HT-29 (cell line): Measurements from ENCODE around the gene HAPLN2. TPM values are rescaled to one million over a fixed set of nuclear protein-coding genes. Genes with fewer than 3 reads are reported as not detected.
A peak's percentile ranks its signal among the peaks of the same experiment; 100 is the strongest.
"Not testable (repeated sequence)": the region's sequence is repeated elsewhere in the genome, so short reads cannot be mapped to it uniquely, and the experiment has no call there.

Experiments used
- DNase-seq: peaks from one replicate; pipeline ENCODE4 v3.0.0-alpha.2; 2015; ENCODE audit warnings: low spot score
- total RNA-seq: library from RNA; depleted of rRNA; stranded (reverse); fragments of >200 nt; shearing (Covaris generic); gene quantifications from 2 replicates; pipeline ENCODE4 v1.2.3, GENCODE V29; 2014; rRNA removed

HAPLN2 gene
- 0.10 TPM in 1 of 2 replicates, not detected in the other for total RNA-seq

DNA sequence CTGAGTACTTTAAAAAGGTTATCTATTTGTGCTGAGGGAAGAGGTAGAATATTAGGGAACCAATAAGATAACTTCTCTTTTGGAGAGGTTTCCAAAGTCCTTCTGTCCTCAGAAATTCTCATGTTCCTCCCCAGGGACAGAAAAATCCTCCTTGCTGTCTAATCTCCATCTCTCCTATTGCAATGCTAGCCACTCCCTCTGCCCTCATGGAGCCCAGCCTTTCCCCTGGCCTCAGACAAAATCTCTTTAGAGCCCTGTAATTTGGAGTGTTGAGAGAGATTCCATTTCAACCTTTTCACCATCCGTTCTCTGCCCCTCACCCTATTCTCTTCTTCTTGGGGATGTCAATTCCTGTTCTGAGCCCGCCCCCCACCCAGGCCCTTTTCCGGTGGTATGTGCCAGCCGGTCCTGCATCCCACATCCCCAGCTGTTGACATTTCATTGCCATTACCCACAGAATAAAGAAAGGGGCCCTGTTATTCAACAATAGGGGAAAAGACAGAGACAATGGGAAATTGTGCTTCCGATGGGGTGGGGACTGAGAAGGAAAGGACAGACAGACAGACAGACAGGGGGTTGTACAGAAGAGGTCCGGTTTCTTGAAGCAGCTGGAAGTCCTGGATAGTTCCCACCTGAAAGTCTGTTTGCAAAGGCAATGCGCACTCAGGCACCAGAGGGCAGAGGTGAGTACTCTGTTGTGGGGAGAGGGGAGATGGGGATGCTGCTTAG is at the start of gene HAPLN2:
HAPLN2 (plus strand) TSS at position 563 of the 729 bp plus-strand sequence. CDS start 4,076 bp downstream, outside the sequence.
- DNase-seq = peak; percentile 43

DNA sequence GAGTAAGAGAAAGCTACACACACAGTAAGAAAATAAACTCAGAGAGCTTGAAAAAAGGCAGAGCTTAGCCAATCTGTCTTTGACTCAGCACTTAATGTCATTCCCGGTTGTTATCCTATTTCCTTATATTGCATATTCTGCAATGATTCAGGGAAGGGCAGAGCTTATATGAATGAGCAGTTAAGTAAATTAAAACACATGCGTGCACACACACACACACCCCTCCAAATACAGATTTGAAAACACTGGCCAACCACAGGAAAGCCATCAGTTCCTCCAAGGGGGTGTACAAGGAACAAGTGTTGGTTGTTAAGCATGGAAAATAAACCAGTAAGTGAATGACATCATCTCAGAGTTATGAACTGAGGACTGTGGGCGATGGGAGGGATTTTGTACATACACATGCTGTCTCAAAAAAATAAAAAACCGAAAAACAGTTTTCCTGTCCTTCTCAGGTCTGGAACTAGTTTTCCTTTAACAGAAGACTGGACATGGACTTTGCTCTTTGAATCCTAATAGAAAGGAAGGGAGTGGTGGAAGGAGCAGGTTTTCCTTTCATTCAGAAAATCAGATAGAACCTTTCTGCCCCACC is 47.9 kb upstream of the HAPLN2 start:
- DNase-seq = peak; percentile 68

DNA sequence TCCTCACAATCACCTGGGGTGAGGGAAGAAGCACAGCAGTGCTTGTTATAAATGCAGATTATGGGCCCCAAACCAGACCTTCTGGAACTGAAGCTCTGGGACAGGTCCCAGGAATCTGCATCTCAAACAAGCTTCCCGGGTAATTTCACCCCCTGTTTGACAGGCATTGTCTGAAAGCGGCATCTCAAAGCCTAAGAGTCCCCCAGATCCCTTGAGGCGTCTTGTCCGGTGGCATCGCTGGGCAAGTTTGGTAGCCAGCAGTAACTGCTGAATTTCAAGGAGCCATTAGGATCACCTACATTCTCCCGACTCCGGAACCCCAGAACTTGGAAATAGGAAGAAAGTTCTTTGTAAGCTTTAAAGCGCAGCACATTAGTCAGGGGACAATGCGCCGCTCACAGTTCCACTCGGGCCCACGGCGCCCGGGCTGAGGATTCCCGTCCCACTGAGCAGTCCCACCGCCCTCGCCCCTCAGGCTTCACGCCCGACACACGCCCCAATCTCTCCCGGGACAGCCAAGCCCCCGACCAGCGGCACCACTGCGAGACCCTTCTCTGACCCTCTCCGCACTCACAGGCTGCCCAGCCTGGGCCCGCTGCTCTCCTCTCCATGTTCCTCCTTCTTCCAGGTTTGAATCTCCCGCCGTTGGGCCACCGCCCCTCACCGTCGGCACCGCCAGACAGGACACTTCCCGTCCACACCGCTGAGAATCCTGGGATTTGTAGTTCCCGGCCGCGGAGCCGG is 47.1 kb upstream of the HAPLN2 start, which contains the start of gene IQGAP3:
IQGAP3 (minus strand) TSS at position 647 of the 744 bp plus-strand sequence; CDS start at position 611, 36 bp downstream.
- DNase-seq = peak; percentile 92

DNA sequence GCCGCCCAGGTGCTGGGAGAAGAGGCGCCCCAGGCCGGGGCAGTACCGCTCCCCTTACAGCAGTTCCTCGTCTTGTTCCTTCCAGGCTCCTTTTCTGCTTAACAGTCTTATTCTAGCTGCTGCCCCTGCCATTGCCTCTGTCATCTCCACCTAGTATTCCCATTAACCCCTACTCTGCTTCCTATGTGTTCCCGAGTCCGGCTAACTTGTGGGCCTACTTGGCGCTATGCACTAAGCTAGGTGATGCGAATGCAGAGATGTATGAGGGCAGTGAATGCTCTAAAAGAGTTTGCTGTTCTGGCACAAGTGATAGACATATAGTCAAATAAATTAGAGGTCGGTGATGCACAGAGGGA is 46.6 kb upstream of the HAPLN2 start:
- no peak for DNase-seq

DNA sequence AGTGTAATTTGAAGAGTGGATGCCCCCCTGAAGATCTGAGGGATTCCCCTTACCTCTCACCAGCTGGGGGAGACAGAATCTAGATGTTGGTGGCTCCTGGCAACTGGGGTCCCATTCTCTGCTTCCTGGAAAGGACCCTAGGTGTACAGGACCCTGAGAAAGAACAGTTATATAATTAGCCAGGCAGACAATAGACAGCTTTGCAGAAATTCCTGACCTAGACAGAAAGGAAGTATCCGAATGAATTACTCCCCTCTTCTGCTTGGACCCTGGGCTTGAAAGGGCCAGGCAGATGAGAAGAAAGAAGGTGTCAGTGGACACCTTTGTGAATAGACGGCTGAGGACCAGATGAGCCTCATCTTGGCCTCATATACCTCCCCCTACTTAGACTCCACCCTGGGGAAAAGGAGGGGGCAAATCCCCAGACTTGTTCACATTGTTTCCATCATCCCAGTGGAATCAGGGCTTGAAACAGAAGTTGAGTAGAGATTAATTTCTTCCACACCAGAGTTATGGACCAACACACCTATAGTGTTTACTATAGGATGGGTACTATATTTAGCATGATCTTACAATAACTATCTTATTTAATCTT is 45.1 kb upstream of the HAPLN2 start:
- no peak for DNase-seq

DNA sequence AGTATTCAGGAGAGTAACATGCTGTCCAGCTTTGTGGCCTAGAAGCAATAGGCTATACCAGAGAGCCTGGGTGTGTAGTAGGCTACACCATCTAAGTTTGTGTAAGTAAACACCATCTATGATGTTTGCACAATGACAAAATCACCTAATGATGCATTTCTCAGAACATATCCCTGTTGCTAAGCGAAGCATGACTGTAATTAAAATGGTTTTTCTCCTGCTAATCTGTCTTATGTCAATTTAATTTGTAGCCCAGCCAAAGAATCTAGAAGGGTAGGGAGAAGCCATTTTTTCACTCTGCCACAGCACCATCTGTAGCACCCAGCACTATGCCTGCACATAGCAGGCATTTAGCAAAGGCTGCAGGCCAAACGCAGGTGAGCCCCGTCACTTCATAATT is 41.7 kb upstream of the HAPLN2 start:
- DNase-seq = no peak

DNA sequence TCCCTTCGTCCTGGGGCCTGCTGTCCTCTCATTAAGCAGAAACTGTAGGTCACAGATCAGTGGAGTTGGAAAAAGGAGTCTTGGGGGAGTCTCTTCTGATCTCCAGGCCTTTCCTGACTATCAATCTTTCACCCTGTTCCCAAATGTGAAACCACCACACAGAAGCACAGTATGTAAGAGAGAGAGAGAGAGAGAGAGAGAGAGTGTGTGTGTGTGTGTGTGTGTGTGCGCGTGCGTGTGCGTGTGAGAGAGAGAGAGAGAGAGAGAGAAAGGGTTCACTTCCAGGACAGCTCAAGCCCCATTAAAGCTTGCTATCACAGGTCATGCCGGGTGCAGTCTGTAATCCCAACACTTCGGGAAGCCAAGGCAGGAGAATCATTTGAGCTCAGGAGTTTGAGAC is 41.2 kb upstream of the HAPLN2 start:
- DNase-seq = no peak

DNA sequence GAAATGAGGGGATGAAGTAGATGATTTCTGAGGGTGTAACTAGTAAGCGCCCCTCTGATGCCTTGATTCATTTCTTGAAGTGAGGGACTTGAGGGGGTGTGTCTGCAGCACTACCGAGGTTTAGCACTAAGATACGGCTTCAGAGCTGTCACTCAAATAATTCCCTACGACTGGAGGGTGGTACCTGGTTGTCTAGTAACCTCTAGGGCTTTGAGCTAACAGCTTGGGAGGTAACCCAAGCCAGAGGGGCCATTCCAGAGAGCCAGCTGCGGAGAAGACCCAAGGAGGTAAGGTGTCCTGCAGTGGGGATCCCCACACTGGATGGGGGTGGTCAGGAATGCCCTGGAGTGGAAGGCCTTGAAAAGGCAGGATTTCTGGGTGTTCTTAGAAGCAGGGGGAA is 39.7 kb upstream of the HAPLN2 start, which contains the start of gene TTC24:
TTC24 (plus strand) TSS at position 252 of the 400 bp plus-strand sequence. CDS start 1,642 bp downstream, outside the sequence.
- no peak for DNase-seq

DNA sequence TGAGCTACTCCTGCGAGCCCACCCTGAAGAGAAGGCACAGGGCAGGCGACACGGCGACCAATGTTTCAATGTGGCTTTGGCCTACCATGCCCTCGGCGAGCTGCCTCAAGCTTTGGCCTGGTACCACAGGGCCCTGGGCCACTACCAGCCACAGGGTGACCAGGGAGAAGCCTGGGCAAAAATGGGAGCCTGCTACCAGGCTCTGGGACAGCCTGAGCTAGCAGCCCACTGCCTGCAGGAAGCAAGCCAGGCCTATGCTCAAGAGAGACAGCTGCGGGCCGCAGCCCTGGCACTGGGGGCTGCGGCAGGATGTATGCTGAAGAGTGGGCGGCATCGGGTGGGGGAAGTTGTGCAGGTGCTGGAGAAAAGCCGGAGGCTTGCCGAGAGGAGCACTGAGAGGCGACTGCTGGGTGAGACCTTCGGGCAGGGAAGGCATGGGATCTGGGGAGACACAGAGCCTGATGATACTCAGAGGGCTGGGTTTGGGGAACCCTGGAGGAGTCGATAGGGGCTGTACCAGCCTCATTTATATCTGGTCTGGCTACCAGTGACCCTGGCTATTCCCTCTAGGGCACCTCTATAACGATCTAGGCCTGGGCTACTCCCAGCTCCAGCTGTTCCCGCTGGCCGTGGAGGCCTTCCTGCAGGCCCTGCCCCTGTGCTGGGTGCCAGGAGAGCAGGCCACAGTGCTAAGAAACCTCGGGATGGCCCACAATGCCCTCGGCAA is 37.4 kb upstream of the HAPLN2 start:
- DNase-seq = no peak

DNA sequence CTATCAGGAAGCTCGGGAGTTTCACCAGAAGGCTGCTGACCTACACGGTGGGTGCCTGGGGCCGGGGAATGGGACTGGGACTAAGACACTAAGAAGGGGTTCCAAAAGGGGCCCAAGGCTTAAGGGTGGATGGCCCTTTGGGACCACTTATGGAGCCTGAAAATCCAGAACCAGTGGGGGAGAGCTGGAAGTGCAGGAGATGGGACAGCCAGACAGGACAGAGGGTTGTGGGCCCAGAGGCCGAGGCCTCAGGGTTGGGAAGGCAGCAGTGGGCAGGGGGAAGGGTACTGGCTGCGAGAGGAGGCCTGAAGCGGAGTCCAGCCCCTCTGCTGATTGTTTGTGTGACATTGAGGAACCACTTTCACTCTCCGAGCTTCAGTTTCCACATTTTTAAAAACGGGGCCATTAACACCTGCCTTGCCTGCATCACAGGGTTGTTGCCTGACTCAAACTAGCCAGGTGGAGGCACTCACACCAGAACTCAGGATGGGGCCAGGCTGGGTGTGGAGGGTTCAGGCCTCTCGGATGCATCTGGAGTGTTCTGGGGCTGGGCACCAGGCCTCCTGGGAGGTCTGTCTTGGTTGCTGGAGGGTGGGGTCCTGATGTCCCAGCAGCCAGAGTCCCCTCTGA is 36.7 kb upstream of the HAPLN2 start:
- no peak for DNase-seq

DNA sequence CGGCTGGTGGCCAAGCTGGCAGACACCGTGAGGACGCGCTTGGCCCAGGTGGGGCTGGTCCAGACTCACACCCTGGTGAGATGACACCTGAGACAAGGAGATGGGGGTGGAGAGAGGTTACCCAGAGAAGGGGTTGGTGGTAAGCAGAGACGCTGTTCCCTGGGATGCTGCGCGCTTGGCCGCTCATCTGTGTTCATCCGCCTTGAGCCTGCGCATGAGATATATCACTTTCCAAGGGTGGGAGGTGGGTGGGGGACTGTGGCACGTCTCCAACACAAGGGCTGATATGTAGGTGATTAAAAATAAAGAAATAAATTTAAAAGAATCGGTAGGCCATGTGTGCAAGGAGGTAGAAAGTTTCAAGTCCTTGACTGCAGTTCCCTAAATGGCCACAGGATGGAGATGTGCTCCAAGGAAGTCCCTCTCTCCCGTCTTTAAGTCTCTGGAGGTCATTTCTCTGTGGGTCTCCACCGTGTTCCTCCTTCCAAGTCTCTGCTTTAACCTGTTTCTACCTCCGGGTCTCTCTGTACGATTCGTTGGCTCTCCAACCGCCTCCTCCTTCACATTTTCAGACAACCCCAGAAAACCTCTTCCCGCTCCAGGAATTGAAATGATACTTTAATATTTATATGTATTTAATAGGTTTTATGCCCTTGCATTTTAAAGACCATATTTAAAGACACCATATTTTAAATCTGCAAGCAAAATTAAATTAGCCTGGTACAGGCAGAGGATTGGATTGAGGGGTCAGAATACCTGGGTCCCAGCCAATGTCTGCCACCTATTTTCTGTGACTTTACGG is 35.2 kb upstream of the HAPLN2 start:
- peak; percentile 90 for DNase-seq

DNA sequence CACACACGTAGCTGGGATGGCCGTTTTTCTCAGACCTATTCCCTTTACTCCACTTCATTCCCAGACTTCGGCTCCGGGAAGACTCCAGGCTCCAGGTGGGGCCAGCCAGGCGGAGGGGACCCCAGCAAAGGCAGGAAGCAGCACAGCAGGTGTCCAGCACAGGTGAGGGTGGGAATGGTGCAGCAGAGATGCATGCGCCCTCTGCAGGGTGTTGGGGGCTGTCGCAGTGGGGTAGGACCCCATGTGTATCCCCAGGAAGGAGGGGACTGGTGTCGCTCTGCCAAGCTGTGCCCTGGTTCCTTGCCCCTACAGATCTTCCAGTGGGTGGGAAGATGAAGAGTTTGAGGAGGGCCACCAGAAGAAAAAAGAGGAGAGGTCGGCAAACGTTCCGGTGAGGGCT is 34.4 kb upstream of the HAPLN2 start:
- peak; percentile 38 for DNase-seq

DNA sequence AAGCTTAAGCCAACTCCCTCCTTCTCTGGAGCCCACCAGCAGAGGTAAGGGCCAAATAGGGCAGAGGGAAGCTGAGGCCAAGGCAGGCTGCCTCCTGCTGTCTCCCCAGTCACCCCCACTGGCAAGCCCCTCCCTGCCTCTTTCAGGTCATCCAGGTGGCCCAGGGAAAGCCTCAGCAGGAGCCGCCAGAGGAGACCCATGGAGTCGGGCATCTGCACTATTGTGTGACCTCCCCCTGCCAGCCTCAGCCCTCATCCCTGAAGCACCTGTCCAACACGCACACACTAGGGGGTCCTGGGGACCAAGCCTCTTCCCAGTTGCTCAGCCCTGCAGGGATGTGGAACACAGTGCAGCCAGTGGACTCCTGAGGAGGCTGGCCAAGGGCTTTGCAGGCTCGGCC is 32.9 kb upstream of the HAPLN2 start:
- DNase-seq = no peak

DNA sequence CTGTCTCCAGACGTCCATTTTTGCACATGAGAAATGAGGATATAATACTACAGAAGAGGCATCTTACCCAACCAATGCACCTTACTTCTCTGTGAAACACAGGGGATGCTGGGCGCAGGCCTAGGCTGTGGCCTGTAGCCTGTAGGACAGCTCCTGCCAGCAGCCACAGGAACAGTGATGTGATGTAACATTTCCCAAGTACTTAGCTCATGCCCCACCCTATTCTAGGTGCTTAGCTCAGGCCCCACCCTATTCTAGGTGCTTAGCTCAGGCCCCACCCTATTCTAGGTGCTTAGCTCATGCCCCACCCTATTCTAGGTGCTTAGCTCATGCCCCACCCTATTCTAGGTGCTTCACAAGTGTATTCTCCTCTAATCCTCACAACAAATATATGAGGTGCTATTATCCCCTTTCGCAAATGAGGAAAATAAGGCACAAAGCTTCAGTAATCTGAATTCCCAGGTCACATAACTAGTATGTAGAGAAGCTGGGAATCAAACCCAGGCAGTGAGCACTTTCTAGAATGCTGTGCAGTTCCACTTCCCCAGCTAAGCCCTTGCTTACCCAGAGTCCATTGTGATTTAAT is 32.2 kb upstream of the HAPLN2 start:
- no peak for DNase-seq

DNA sequence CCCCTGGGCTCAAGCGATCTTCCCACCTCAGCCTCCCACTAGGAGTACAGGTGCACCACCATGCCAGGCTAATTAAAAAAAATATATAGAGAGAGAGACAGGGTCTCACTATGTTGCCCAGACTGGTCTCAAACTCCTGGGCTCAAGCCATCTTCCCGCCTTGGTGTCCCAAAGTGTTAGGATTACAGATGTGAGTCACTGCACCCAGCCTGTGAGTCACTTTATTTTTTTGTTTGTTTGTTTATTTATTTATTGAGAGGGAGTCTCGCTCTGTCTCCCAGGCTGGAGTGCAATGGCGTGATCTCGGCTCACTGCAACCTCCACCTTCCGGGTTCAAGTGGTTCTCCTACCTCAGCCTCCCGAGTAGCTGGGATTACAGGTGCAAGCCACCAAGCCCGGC is 31.3 kb upstream of the HAPLN2 start:
- not testable (repeated sequence) for DNase-seq

DNA sequence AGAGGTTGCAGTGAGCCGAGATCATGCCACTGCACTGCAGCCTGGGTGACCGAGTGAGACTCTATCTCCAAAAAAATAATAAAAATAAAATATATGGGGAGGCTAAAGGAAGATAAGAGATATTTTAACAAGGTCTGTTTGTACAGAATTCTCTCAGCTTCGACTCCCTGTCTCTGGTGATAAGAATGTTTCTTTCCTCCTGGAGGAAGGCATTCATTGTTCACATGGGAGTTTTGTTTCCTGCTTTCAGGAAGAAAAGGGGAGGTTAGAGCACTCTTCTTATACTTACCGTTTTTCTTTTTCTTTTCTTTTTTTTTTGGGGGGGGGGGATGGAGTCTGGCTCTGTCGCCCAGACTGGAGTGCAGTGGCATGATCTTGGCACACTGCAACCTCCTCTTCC is 29.7 kb upstream of the HAPLN2 start:
- DNase-seq = no peak

DNA sequence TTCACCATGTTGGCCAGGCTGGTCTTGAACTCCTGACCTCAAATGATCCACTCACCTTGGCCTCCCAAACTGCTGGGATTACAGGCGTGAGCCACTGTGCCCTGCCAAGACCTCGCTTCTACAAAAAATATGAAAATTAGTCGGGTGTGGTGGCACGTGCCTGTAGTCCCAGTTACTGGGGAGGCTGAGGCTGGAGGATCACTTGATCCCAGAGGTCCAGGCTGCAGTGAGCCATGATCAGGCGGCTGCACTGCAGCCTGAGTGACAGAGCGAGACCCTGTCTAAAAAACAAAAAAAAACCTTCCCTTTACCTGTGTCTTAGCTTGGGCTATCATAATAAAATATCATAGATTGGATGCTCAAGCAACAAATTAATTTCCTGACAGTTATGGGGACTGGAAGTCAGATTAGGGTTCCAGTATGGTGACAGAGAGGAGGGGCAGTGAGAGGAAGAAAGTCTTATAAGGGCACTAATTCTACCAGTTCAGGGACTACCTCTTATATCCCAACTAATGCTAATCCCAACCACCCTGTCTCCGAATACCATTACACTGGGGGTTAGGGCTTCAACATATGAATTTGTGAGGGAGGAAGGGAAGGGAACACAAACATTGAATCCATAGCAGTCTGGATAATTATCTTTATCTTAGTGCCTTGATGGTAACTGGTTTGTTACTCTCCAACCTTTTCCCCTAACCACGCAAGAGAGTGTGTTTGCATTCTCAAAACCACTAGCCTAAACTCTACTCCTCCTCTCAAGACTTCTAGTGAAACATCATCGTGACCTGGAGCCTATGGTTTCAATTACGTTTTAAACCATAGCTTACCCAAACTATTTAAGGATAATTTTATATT is 28.7 kb upstream of the HAPLN2 start:
- DNase-seq = no peak

DNA sequence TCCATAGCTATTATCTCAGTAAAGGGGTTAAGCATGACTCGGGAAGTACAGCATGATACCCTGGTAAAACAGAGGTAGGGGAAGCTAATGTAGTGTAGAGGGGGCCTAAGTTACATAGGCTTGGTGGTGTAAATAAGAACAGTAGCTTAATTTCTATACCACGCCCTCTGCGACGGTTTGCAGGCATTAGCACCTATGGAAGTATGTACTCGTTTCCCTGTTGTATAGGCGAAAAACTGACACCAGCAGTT is 28.1 kb upstream of the HAPLN2 start:
- no peak for DNase-seq
